ENCODE data around the gene MBD3.
A peak's percentile ranks its signal among the peaks of the same experiment; 100 is the strongest.

MBD3 gene

GRCh38 chr19:1577090-1577928 lies 15.4 kb downstream of the MBD3 start:
- Histone ChIP-seq H3K9me3 (ENCODE audit: control insufficient read depth, insufficient read depth, low read length) (no peaks in the 10 kb centered on the region), H3K9ac (ENCODE audit: low read depth, low read length) (no peak overlapping the region), H3K4me1 (ENCODE audit: insufficient read depth, low read length) (no peaks in the 10 kb centered on the region), H3K36me3 (ENCODE audit: insufficient read depth, low read length) (no peaks in the 10 kb centered on the region)

GRCh38 chr19:1576242-1577089 lies 16.2 kb downstream of the MBD3 start:
- Histone ChIP-seq H3K4me1 (ENCODE audit: insufficient read depth, low read length) (no peaks in the 10 kb centered on the region), H3K9ac (ENCODE audit: low read depth, low read length) (no peak overlapping the region), H3K9me3 (ENCODE audit: control insufficient read depth, insufficient read depth, low read length) (no peaks in the 10 kb centered on the region), H3K36me3 (ENCODE audit: insufficient read depth, low read length) (no peaks in the 10 kb centered on the region)

GRCh38 chr19:1575323-1576241 lies 17.1 kb downstream of the MBD3 start:
- Histone ChIP-seq H3K36me3 (ENCODE audit: insufficient read depth, low read length) (no peaks in the 10 kb centered on the region), H3K9ac (ENCODE audit: low read depth, low read length) (no peak overlapping the region), H3K9me3 (ENCODE audit: control insufficient read depth, insufficient read depth, low read length) (no peaks in the 10 kb centered on the region)

GRCh38 chr19:1574354-1575136 lies 18.1 kb downstream of the MBD3 start:
- Histone ChIP-seq H3K9ac (ENCODE audit: low read depth, low read length) (no peak overlapping the region), H3K36me3 (ENCODE audit: insufficient read depth, low read length) (no peaks in the 10 kb centered on the region), H3K4me1 (ENCODE audit: insufficient read depth, low read length) (no peaks in the 10 kb centered on the region), H3K9me3 (ENCODE audit: control insufficient read depth, insufficient read depth, low read length) (no peaks in the 10 kb centered on the region)

More at GRCh38 chr19:1575323-1576241, 17.1 kb downstream of the MBD3 start:
- no peaks in the 10 kb centered on the region for H3K4me1 ChIP-seq (ENCODE audit: insufficient read depth, low read length)

- no peaks in the 10 kb centered on the region for H3K4me1 ChIP-seq (ENCODE audit: insufficient read depth, low read length)
- no peaks in the 10 kb centered on the region for H3K9me3 ChIP-seq (ENCODE audit: control insufficient read depth, insufficient read depth, low read length)
- no peak overlapping the region for H3K9ac ChIP-seq (ENCODE audit: low read depth, low read length)
- H3K36me3 ChIP-seq (ENCODE audit: insufficient read depth, low read length) = no peaks in the 10 kb centered on the region
Measured at GRCh38 chr19:1572795-1573194, 19.9 kb downstream of the MBD3 start.

GRCh38 chr19:1571358-1571757 lies 21.3 kb downstream of the MBD3 start:
- Histone ChIP-seq H3K9me3 (ENCODE audit: control insufficient read depth, insufficient read depth, low read length) (no peaks in the 10 kb centered on the region), H3K9ac (ENCODE audit: low read depth, low read length) (no peak overlapping the region), H3K4me1 (ENCODE audit: insufficient read depth, low read length) (no peaks in the 10 kb centered on the region), H3K36me3 (ENCODE audit: insufficient read depth, low read length) (no peaks in the 10 kb centered on the region)

GRCh38 chr19:1570836-1571235 lies 21.8 kb downstream of the MBD3 start:
- H3K36me3 ChIP-seq (ENCODE audit: insufficient read depth, low read length) = no peaks in the 10 kb centered on the region
- H3K9me3 ChIP-seq (ENCODE audit: control insufficient read depth, insufficient read depth, low read length) = no peaks in the 10 kb centered on the region
- no peaks in the 10 kb centered on the region for H3K4me1 ChIP-seq (ENCODE audit: insufficient read depth, low read length)
- H3K9ac ChIP-seq (ENCODE audit: low read depth, low read length) = no peak overlapping the region

- Histone ChIP-seq H3K4me1 (ENCODE audit: insufficient read depth, low read length) (no peaks in the 10 kb centered on the region), H3K9ac (ENCODE audit: low read depth, low read length) (no peak overlapping the region), H3K36me3 (ENCODE audit: insufficient read depth, low read length) (no peaks in the 10 kb centered on the region), H3K9me3 (ENCODE audit: control insufficient read depth, insufficient read depth, low read length) (no peaks in the 10 kb centered on the region)
Measured at GRCh38 chr19:1569997-1570396, 22.7 kb downstream of the MBD3 start.

- Histone ChIP-seq H3K9ac (ENCODE audit: low read depth, low read length) (peak within 1 kb of the TSS; percentile 98), H3K36me3 (ENCODE audit: insufficient read depth, low read length) (no peaks in the 10 kb centered on the region), H3K9me3 (ENCODE audit: control insufficient read depth, insufficient read depth, low read length) (no peaks in the 10 kb centered on the region), H3K4me1 (ENCODE audit: insufficient read depth, low read length) (no peaks in the 10 kb centered on the region)
Measured at GRCh38 chr19:1568320-1569019, 24.2 kb downstream of the MBD3 start, which contains the start of gene MEX3D. Gene MEX3D, minus strand, starts transcription at chr19:1568325. Its CDS starts 267 bp downstream, at chr19:1568058.

GRCh38 chr19:1567848-1568227 lies 24.8 kb downstream of the MBD3 start:
- Histone ChIP-seq H3K36me3 (ENCODE audit: insufficient read depth, low read length) (no peaks in the 10 kb centered on the region), H3K4me1 (ENCODE audit: insufficient read depth, low read length) (no peaks in the 10 kb centered on the region), H3K9me3 (ENCODE audit: control insufficient read depth, insufficient read depth, low read length) (no peaks in the 10 kb centered on the region), H3K9ac (ENCODE audit: low read depth, low read length) (no peak overlapping the region; the same call in 1 of the 2 replicates)

GRCh38 chr19:1567116-1567847 lies 25.4 kb downstream of the MBD3 start:
- peak overlapping the region; percentile 98 for H3K9ac ChIP-seq (ENCODE audit: low read depth, low read length)
- H3K36me3 ChIP-seq (ENCODE audit: insufficient read depth, low read length) = no peaks in the 10 kb centered on the region
- H3K9me3 ChIP-seq (ENCODE audit: control insufficient read depth, insufficient read depth, low read length) = no peaks in the 10 kb centered on the region
- no peaks in the 10 kb centered on the region for H3K4me1 ChIP-seq (ENCODE audit: insufficient read depth, low read length)

- H3K36me3 ChIP-seq (ENCODE audit: insufficient read depth, low read length) = no peaks in the 10 kb centered on the region
- H3K9ac ChIP-seq (ENCODE audit: low read depth, low read length) = peak overlapping the region; percentile 98
- no peaks in the 10 kb centered on the region for H3K9me3 ChIP-seq (ENCODE audit: control insufficient read depth, insufficient read depth, low read length)
- no peaks in the 10 kb centered on the region for H3K4me1 ChIP-seq (ENCODE audit: insufficient read depth, low read length)
Measured at GRCh38 chr19:1566392-1567115, 26.1 kb downstream of the MBD3 start.
